ENCODE data around the gene PRKN. TPM values are rescaled to one million over a fixed set of nuclear protein-coding genes. Genes with fewer than 3 reads are reported as not detected.

The PRKN gene
- polyA plus RNA-seq, 1 donor from 2014 or later = 1.2 TPM

GRCh38 chr6:162488444-162488843 is 239.1 kb downstream of the PRKN start:
- Histone ChIP-seq H3K79me2 (replicated peaks; ENCODE audit: insufficient read depth, low read length) (no peaks in the 10 kb centered on the region), H4K20me1 (ENCODE audit: insufficient read depth) (no peaks in the 10 kb centered on the region), H3K27ac (ENCODE audit: low read length) (no peak overlapping the region), H3K9me3 (ENCODE audit: low read length) (no peaks in the 10 kb centered on the region), H3K9ac (ENCODE audit: low read length) (no peak overlapping the region), H3K4me3 (ENCODE audit: low read length) (no peak overlapping the region), H3K4me2 (ENCODE audit: low read length) (no peak overlapping the region), H2AFZ (ENCODE audit: low read depth, low read length) (no peak overlapping the region), H3K9me2 (ENCODE audit: insufficient read depth, low read length) (no peaks in the 10 kb centered on the region), H3F3A (ENCODE audit: insufficient read depth, low read length, poor library complexity, severe bottlenecking) (no peaks in the 10 kb centered on the region), H3K36me3 (ENCODE audit: insufficient read depth, low read length) (no peaks in the 10 kb centered on the region), H3K27me3 (ENCODE audit: insufficient read depth, low read depth, low read length) (no peaks in the 10 kb centered on the region)
- TF ChIP-seq EZH2 (IDR thresholded peaks at IDR 0.05; ENCODE audit: borderline replicate concordance, insufficient read depth, low read length, poor library complexity, severe bottlenecking) (no peak), TAF1 (IDR thresholded peaks at IDR 0.05; ENCODE audit: low read depth) (no peak), REST (IDR thresholded peaks at IDR 0.05; ENCODE audit: borderline replicate concordance) (no peak), POLR2AphosphoS5 (IDR thresholded peaks at IDR 0.05) (no peak), SMC3 (conservative IDR thresholded peaks at IDR 0.05; ENCODE audit: poor library complexity) (no peak), RAD21 (conservative IDR thresholded peaks at IDR 0.05) (no peak), EP300 (conservative IDR thresholded peaks at IDR 0.05; ENCODE audit: poor library complexity, severe bottlenecking) (no peak), CTCF (IDR thresholded peaks at IDR 0.05; ENCODE audit: poor library complexity, severe bottlenecking) (no peak), MXI1 (conservative IDR thresholded peaks at IDR 0.05; ENCODE audit: poor library complexity, severe bottlenecking) (no peak)

- no peak overlapping the region for H3K9ac ChIP-seq (ENCODE audit: low read length)
- H3K9me2 ChIP-seq (ENCODE audit: insufficient read depth, low read length) = no peaks in the 10 kb centered on the region
- H3K36me3 ChIP-seq (ENCODE audit: insufficient read depth, low read length) = no peaks in the 10 kb centered on the region
- no peaks in the 10 kb centered on the region for H4K20me1 ChIP-seq (ENCODE audit: insufficient read depth)
- H3K27ac ChIP-seq (ENCODE audit: low read length) = no peak overlapping the region
- no peak overlapping the region for H3K4me3 ChIP-seq (ENCODE audit: low read length)
- H2AFZ ChIP-seq (ENCODE audit: low read depth, low read length) = no peak overlapping the region
- H3K79me2 ChIP-seq (replicated peaks; ENCODE audit: insufficient read depth, low read length) = no peaks in the 10 kb centered on the region
- H3K27me3 ChIP-seq (ENCODE audit: insufficient read depth, low read depth, low read length) = no peaks in the 10 kb centered on the region
- TF ChIP-seq SMC3 (conservative IDR thresholded peaks at IDR 0.05; ENCODE audit: poor library complexity) (no peak), MXI1 (conservative IDR thresholded peaks at IDR 0.05; ENCODE audit: poor library complexity, severe bottlenecking) (no peak), TAF1 (IDR thresholded peaks at IDR 0.05; ENCODE audit: low read depth) (no peak), REST (IDR thresholded peaks at IDR 0.05; ENCODE audit: borderline replicate concordance) (no peak), EZH2 (IDR thresholded peaks at IDR 0.05; ENCODE audit: borderline replicate concordance, insufficient read depth, low read length, poor library complexity, severe bottlenecking) (no peak), RAD21 (conservative IDR thresholded peaks at IDR 0.05) (no peak), CTCF (IDR thresholded peaks at IDR 0.05; ENCODE audit: poor library complexity, severe bottlenecking) (no peak), EP300 (conservative IDR thresholded peaks at IDR 0.05; ENCODE audit: poor library complexity, severe bottlenecking) (no peak), POLR2AphosphoS5 (IDR thresholded peaks at IDR 0.05) (no peak)
- no peaks in the 10 kb centered on the region for H3K9me3 ChIP-seq (ENCODE audit: low read length)
- H3K4me2 ChIP-seq (ENCODE audit: low read length) = no peak overlapping the region
- H3F3A ChIP-seq (ENCODE audit: insufficient read depth, low read length, poor library complexity, severe bottlenecking) = no peaks in the 10 kb centered on the region
Measured at GRCh38 chr6:162485464-162485863, 242.1 kb downstream of the PRKN start.

Measured in neural cell (in vitro differentiated cells).